Neural crest cell (in vitro differentiated cells): ENCODE data around the gene C3orf33. TPM values are rescaled to one million over a fixed set of nuclear protein-coding genes. Genes with fewer than 3 reads are reported as not detected.
"Not testable (repeated sequence)": the region's sequence is repeated elsewhere in the genome, so short reads cannot be mapped to it uniquely, and the experiment has no call there.

Experiments used
- DNase-seq: peaks from one replicate; pipeline ENCODE4 v3.0.0; 2021; ENCODE audit warnings: low read depth, mixed read lengths, low spot score
- H3K27ac Mint-ChIP-seq: one replicate; pipeline ENCODE4 v1.8.0; 2021; ENCODE audit warnings: mild to moderate bottlenecking, mixed read lengths; ENCODE audit not compliant: unreplicated experiment
- H3K27me3 Mint-ChIP-seq: 2 replicates; pipeline ENCODE4 v1.8.0; 2021; ENCODE audit warnings: low read depth, mild to moderate bottlenecking, mixed read lengths
- H3K36me3 Mint-ChIP-seq: 2 replicates; pipeline ENCODE4 v1.8.0; 2021; ENCODE audit warnings: low read depth, mild to moderate bottlenecking, mixed read lengths
- H3K4me1 Mint-ChIP-seq: 2 replicates; pipeline ENCODE4 v1.8.0; 2021; ENCODE audit warnings: mixed read lengths
- H3K4me3 Mint-ChIP-seq: one replicate; pipeline ENCODE4 v1.8.0; 2021; ENCODE audit warnings: mild to moderate bottlenecking, mixed read lengths
- H3K9me3 Mint-ChIP-seq: 2 replicates; pipeline ENCODE4 v1.8.0; 2021; ENCODE audit warnings: mixed read lengths
- CTCF ChIP-seq: fragments of 200-600 bp; sonication (generic); conservative IDR thresholded peaks from 2 replicates; pipeline ENCODE4 v1.5.0; 2021; ENCODE audit warnings: antibody characterized with exemption, mild to moderate bottlenecking
- total RNA-seq: library from RNA; stranded (reverse); gene quantifications from 2 replicates; pipeline ENCODE4 v1.2.1, GENCODE V29; 2021

C3orf33 gene
- total RNA-seq, 1 donor from 2014 or later, result 4.2 TPM

GRCh38 chr3:155847993-155848392, 41.9 kb upstream of the C3orf33 start:
- DNase-seq, result no peak
- peak overlapping the region; percentile 0 for H3K4me3 Mint-ChIP-seq
- no peak overlapping the region for H3K27ac Mint-ChIP-seq
- no peaks in the 10 kb centered on the region for H3K9me3 Mint-ChIP-seq
- H3K36me3 Mint-ChIP-seq, result peaks cover 4% of the 10 kb centered on the region
- TF ChIP-seq CTCF, result no peak
- H3K4me1 Mint-ChIP-seq, result peaks cover 34% of the 10 kb centered on the region
- H3K27me3 Mint-ChIP-seq, result no peaks in the 10 kb centered on the region

GRCh38 chr3:155846119-155846518, 40.0 kb upstream of the C3orf33 start:
- Mint-ChIP-seq H3K27me3 (no peaks in the 10 kb centered on the region), H3K9me3 (no peaks in the 10 kb centered on the region), H3K4me1 (peaks cover 18% of the 10 kb centered on the region), H3K36me3 (peaks cover 4% of the 10 kb centered on the region), H3K4me3 (peak overlapping the region; percentile 13), H3K27ac (no peak overlapping the region)
- no peak for TF ChIP-seq CTCF
- no peak for DNase-seq

GRCh38 chr3:155843569-155843968, 37.5 kb upstream of the C3orf33 start:
- no peak for DNase-seq
- Mint-ChIP-seq H3K27me3 (no peaks in the 10 kb centered on the region), H3K4me3 (no peak overlapping the region), H3K36me3 (peaks cover 4% of the 10 kb centered on the region), H3K9me3 (no peaks in the 10 kb centered on the region), H3K4me1 (peaks cover 13% of the 10 kb centered on the region), H3K27ac (no peak overlapping the region)
- no peak for TF ChIP-seq CTCF

DNA sequence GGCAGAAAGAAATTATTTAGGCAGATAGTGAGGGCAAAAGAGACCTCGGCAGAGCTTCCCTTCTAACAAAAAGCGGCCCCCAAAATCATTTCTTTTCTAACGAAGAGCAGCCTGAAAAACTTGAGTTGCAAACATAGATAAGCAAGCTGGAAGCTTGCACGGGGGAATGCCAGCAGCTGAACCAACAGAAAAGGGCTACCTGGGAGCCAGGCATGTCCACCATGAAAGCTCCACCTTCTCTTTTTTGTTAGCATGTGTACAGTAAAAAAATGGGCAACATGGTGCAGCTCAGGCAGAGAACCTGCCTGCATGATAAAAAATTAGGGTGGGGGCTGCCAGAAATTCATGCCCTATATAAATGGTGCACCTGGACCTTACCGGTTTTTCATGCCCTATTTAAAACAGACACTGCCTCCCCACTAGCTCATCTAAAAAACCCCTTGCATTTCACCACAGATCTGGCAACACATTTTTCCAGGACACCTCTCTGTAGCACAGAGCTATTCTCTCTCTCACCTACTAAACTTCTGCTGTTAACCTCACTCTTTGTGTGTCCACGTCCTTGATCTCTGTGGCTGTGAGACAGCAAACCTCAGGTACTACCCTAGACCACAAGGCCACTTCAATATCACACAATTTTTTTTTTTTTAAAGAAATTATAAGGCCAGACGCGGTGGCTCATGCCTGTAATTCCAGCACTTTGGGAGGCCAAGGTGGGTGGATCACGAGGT, 29.4 kb upstream of the C3orf33 start:
- Mint-ChIP-seq H3K4me3 (no peak overlapping the region), H3K27me3 (no peaks in the 10 kb centered on the region), H3K4me1 (no peaks in the 10 kb centered on the region), H3K27ac (no peak overlapping the region), H3K36me3 (peaks cover 2% of the 10 kb centered on the region), H3K9me3 (no peaks in the 10 kb centered on the region)
- DNase-seq, result no peak
- TF ChIP-seq CTCF, result no peak

- H3K4me1 Mint-ChIP-seq, result not testable (repeated sequence)
These were observed 22.5 kb upstream of the C3orf33 start for GRCh38 chr3:155828490-155829098.

DNA sequence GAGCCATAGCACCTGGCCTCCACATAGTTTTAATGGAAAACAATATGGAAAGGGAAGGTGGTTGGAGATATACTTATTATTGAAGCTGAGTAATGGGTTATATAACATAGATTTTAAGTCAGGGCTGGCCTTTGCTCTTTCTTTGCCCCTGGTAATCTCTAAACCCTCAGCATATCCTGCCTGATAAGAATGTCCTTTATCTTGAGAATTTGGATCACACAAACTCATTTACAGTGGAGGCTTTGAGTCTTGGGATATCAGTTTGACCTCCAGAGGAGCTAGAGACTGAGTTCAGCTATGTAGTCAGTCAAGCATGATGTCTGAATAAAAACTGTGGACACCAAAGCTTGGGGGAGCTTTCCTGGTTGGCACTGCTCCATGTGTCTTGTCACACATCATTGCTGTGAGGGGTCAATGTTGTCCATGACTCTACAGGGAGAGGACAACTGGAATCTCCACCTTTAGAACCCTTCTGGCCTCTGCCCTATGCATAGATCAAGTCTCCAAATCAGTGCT, 9.0 kb upstream of the C3orf33 start:
- no peaks in the 10 kb centered on the region for H3K9me3 Mint-ChIP-seq
- no peaks in the 10 kb centered on the region for H3K27me3 Mint-ChIP-seq
- no peak for TF ChIP-seq CTCF
- no peaks in the 10 kb centered on the region for H3K4me1 Mint-ChIP-seq
- no peak overlapping the region for H3K4me3 Mint-ChIP-seq
- DNase-seq, result no peak
- H3K27ac Mint-ChIP-seq, result no peak overlapping the region
- H3K36me3 Mint-ChIP-seq, result no peaks in the 10 kb centered on the region

More at GRCh38 chr3:155828490-155829098, 22.5 kb upstream of the C3orf33 start:
- not testable (repeated sequence) for H3K27ac Mint-ChIP-seq, H3K9me3 Mint-ChIP-seq, H3K27me3 Mint-ChIP-seq, DNase-seq, H3K36me3 Mint-ChIP-seq, H3K4me3 Mint-ChIP-seq

GRCh38 chr3:155813224-155813623, 7.1 kb upstream of the C3orf33 start:
- DNase-seq, H3K4me1 Mint-ChIP-seq, H3K27ac Mint-ChIP-seq, H3K9me3 Mint-ChIP-seq, H3K36me3 Mint-ChIP-seq, H3K4me3 Mint-ChIP-seq, H3K27me3 Mint-ChIP-seq: not testable (repeated sequence)
